ENCODE data around the gene PHF1.

PHF1 gene

GRCh38 chr6:33406126-33406525 is 4.7 kb upstream of the PHF1 start:
- no peaks in the 10 kb centered on the region for H3K4me1 ChIP-seq (ENCODE audit: control insufficient read depth, low read depth, low read length)
- H3K18ac ChIP-seq (ENCODE audit: low read length), result no peak overlapping the region
- H3K36me3 ChIP-seq (ENCODE audit: control insufficient read depth, insufficient read depth, low read length), result peaks cover 26% of the 10 kb centered on the region
- no peak overlapping the region for H4K5ac ChIP-seq (ENCODE audit: low read length)
- no peak overlapping the region for H3K23ac ChIP-seq (ENCODE audit: low read length)
- no peaks in the 10 kb centered on the region for H3K27me3 ChIP-seq (ENCODE audit: insufficient read depth, low read length, poor library complexity)
- no peak overlapping the region for H3K4ac ChIP-seq (ENCODE audit: low read depth, low read length)
- H3K27ac ChIP-seq (ENCODE audit: low read depth, low read length), result no peak overlapping the region
- peaks cover 4% of the 10 kb centered on the region for H3K79me1 ChIP-seq (ENCODE audit: low read length)
- H3K79me2 ChIP-seq (ENCODE audit: control insufficient read depth, insufficient read depth, low read length), result no peaks in the 10 kb centered on the region
- H2BK120ac ChIP-seq (ENCODE audit: low read depth, low read length), result no peak overlapping the region
- no peak overlapping the region for H3K56ac ChIP-seq (ENCODE audit: low read length)
- DNase-seq, result no peak
- no peak overlapping the region for H3K4me2 ChIP-seq (ENCODE audit: low read length)
- no peak overlapping the region for H2AK5ac ChIP-seq (ENCODE audit: low read length)
- no CpG with 5 or more reads among the region's 17 CpGs for WGBS (ENCODE audit: extremely low coverage, insufficient coverage, low lambda C conversion rate)
- H4K8ac ChIP-seq (ENCODE audit: low read depth, low read length), result no peak overlapping the region
- no peak overlapping the region for H2BK15ac ChIP-seq (replicated peaks; ENCODE audit: low read depth)
- H2BK5ac ChIP-seq (ENCODE audit: low read length), result no peak overlapping the region
- H3K9ac ChIP-seq (ENCODE audit: low read length), result no peak overlapping the region
- no peak overlapping the region for H3K4me3 ChIP-seq (ENCODE audit: low read length)

GRCh38 chr6:33407132-33407718 is 3.6 kb upstream of the PHF1 start:
- Histone ChIP-seq H3K79me2 (ENCODE audit: control insufficient read depth, insufficient read depth, low read length) (peaks cover 3% of the 10 kb centered on the region), H3K79me1 (ENCODE audit: low read length) (peaks cover 6% of the 10 kb centered on the region), H3K9ac (ENCODE audit: low read length) (no peak overlapping the region), H3K27me3 (ENCODE audit: insufficient read depth, low read length, poor library complexity) (no peaks in the 10 kb centered on the region), H2BK5ac (ENCODE audit: low read length) (no peak overlapping the region), H2BK15ac (replicated peaks; ENCODE audit: low read depth) (no peak overlapping the region), H3K18ac (ENCODE audit: low read length) (no peak overlapping the region), H3K56ac (ENCODE audit: low read length) (no peak overlapping the region), H3K4me3 (ENCODE audit: low read length) (no peak overlapping the region), H3K23ac (ENCODE audit: low read length) (no peak overlapping the region), H3K27ac (ENCODE audit: low read depth, low read length) (no peak overlapping the region), H3K4ac (ENCODE audit: low read depth, low read length) (no peak overlapping the region), H4K8ac (ENCODE audit: low read depth, low read length) (no peak overlapping the region), H2AK5ac (ENCODE audit: low read length) (no peak overlapping the region), H4K5ac (ENCODE audit: low read length) (no peak overlapping the region), H3K4me1 (ENCODE audit: control insufficient read depth, low read depth, low read length) (no peaks in the 10 kb centered on the region), H2BK120ac (ENCODE audit: low read depth, low read length) (no peak overlapping the region), H3K4me2 (ENCODE audit: low read length) (no peak overlapping the region), H3K36me3 (ENCODE audit: control insufficient read depth, insufficient read depth, low read length) (peaks cover 26% of the 10 kb centered on the region)
- WGBS (ENCODE audit: extremely low coverage, insufficient coverage, low lambda C conversion rate), result no CpG with 5 or more reads among the region's 5 CpGs
- no peak for DNase-seq

GRCh38 chr6:33410050-33410710 is 634 bp upstream of the PHF1 start:
- no peak overlapping the region for H2BK5ac ChIP-seq (ENCODE audit: low read length)
- H3K4me2 ChIP-seq (ENCODE audit: low read length), result peak overlapping the region; percentile 64
- H3K18ac ChIP-seq (ENCODE audit: low read length), result peak overlapping the region; percentile 93
- no peak overlapping the region for H4K5ac ChIP-seq (ENCODE audit: low read length)
- H2BK15ac ChIP-seq (replicated peaks; ENCODE audit: low read depth), result no peak overlapping the region
- WGBS (ENCODE audit: extremely low coverage, insufficient coverage, low lambda C conversion rate), result no CpG with 5 or more reads among the region's 65 CpGs
- peaks cover 17% of the 10 kb centered on the region for H3K36me3 ChIP-seq (ENCODE audit: control insufficient read depth, insufficient read depth, low read length)
- no peaks in the 10 kb centered on the region for H3K4me1 ChIP-seq (ENCODE audit: control insufficient read depth, low read depth, low read length)
- H3K9ac ChIP-seq (ENCODE audit: low read length), result peak overlapping the region; percentile 80
- DNase-seq, result peak; percentile 99
- peak overlapping the region; percentile 10 for H2BK120ac ChIP-seq (ENCODE audit: low read depth, low read length)
- peaks cover 8% of the 10 kb centered on the region for H3K79me1 ChIP-seq (ENCODE audit: low read length)
- H3K27ac ChIP-seq (ENCODE audit: low read depth, low read length), result peak overlapping the region; percentile 71
- no peak overlapping the region for H3K23ac ChIP-seq (ENCODE audit: low read length)
- H3K4me3 ChIP-seq (ENCODE audit: low read length), result peak overlapping the region; percentile 25
- peaks cover 3% of the 10 kb centered on the region for H3K79me2 ChIP-seq (ENCODE audit: control insufficient read depth, insufficient read depth, low read length)
- no peak overlapping the region for H4K8ac ChIP-seq (ENCODE audit: low read depth, low read length)
- H2AK5ac ChIP-seq (ENCODE audit: low read length), result no peak overlapping the region
- H3K27me3 ChIP-seq (ENCODE audit: insufficient read depth, low read length, poor library complexity), result no peaks in the 10 kb centered on the region
- peak overlapping the region; percentile 93 for H3K4ac ChIP-seq (ENCODE audit: low read depth, low read length)
- H3K56ac ChIP-seq (ENCODE audit: low read length), result peak overlapping the region; percentile 95

GRCh38 chr6:33411632-33412005 is 805 bp downstream of the PHF1 start:
- no CpG with 5 or more reads among the region's 6 CpGs for WGBS (ENCODE audit: extremely low coverage, insufficient coverage, low lambda C conversion rate)
- Histone ChIP-seq H3K27ac (ENCODE audit: low read depth, low read length) (no peak overlapping the region), H3K36me3 (ENCODE audit: control insufficient read depth, insufficient read depth, low read length) (peaks cover 5% of the 10 kb centered on the region)

GRCh38 chr6:33412140-33413009 is 1.6 kb downstream of the PHF1 start:
- no peak overlapping the region for H2AK5ac ChIP-seq (ENCODE audit: low read length)
- no peak overlapping the region for H2BK120ac ChIP-seq (ENCODE audit: low read depth, low read length)
- no CpG with 5 or more reads among the region's 10 CpGs for WGBS (ENCODE audit: extremely low coverage, insufficient coverage, low lambda C conversion rate)
- H3K36me3 ChIP-seq (ENCODE audit: control insufficient read depth, insufficient read depth, low read length), result peaks cover 3% of the 10 kb centered on the region
- H3K4ac ChIP-seq (ENCODE audit: low read depth, low read length), result no peak overlapping the region
- H2BK5ac ChIP-seq (ENCODE audit: low read length), result no peak overlapping the region
- no peak overlapping the region for H3K9ac ChIP-seq (ENCODE audit: low read length)
- no peak overlapping the region for H3K18ac ChIP-seq (ENCODE audit: low read length)
- H3K79me2 ChIP-seq (ENCODE audit: control insufficient read depth, insufficient read depth, low read length), result peaks cover 22% of the 10 kb centered on the region
- H3K27ac ChIP-seq (ENCODE audit: low read depth, low read length), result no peak overlapping the region
- no peak overlapping the region for H4K8ac ChIP-seq (ENCODE audit: low read depth, low read length)
- peaks cover 16% of the 10 kb centered on the region for H3K79me1 ChIP-seq (ENCODE audit: low read length)
- H3K4me2 ChIP-seq (ENCODE audit: low read length), result no peak overlapping the region
- no peaks in the 10 kb centered on the region for H3K27me3 ChIP-seq (ENCODE audit: insufficient read depth, low read length, poor library complexity)
- H4K5ac ChIP-seq (ENCODE audit: low read length), result no peak overlapping the region
- no peak overlapping the region for H3K56ac ChIP-seq (ENCODE audit: low read length)
- DNase-seq, result no peak
- H3K4me1 ChIP-seq (ENCODE audit: control insufficient read depth, low read depth, low read length), result no peaks in the 10 kb centered on the region
- no peak overlapping the region for H3K4me3 ChIP-seq (ENCODE audit: low read length)
- no peak overlapping the region for H3K23ac ChIP-seq (ENCODE audit: low read length)
- no peak overlapping the region for H2BK15ac ChIP-seq (replicated peaks; ENCODE audit: low read depth)

More at GRCh38 chr6:33411632-33412005, 805 bp downstream of the PHF1 start:
- Histone ChIP-seq H4K8ac (ENCODE audit: low read depth, low read length) (no peak overlapping the region), H3K56ac (ENCODE audit: low read length) (peak overlapping the region; percentile 87), H3K79me1 (ENCODE audit: low read length) (peaks cover 13% of the 10 kb centered on the region), H3K18ac (ENCODE audit: low read length) (no peak overlapping the region), H3K27me3 (ENCODE audit: insufficient read depth, low read length, poor library complexity) (no peaks in the 10 kb centered on the region), H3K4me3 (ENCODE audit: low read length) (peak overlapping the region; percentile 75), H3K4ac (ENCODE audit: low read depth, low read length) (no peak overlapping the region), H3K23ac (ENCODE audit: low read length) (no peak overlapping the region), H3K79me2 (ENCODE audit: control insufficient read depth, insufficient read depth, low read length) (peaks cover 14% of the 10 kb centered on the region), H2BK15ac (replicated peaks; ENCODE audit: low read depth) (no peak overlapping the region), H3K4me2 (ENCODE audit: low read length) (peak overlapping the region; percentile 90), H3K4me1 (ENCODE audit: control insufficient read depth, low read depth, low read length) (no peaks in the 10 kb centered on the region), H4K5ac (ENCODE audit: low read length) (no peak overlapping the region), H2AK5ac (ENCODE audit: low read length) (no peak overlapping the region), H3K9ac (ENCODE audit: low read length) (peak overlapping the region; percentile 78), H2BK5ac (ENCODE audit: low read length) (no peak overlapping the region), H2BK120ac (ENCODE audit: low read depth, low read length) (no peak overlapping the region)
- no peak for DNase-seq
